Neuronal stem cell (in vitro differentiated cells): Measurements from ENCODE around the gene ST6GALNAC3.
A peak's percentile ranks its signal among the peaks of the same experiment; 100 is the strongest.

Source experiments
- DNase-seq: peaks from one replicate; pipeline ENCODE4 v3.0.0-alpha.2; 2013; ENCODE audit warnings: low spot score
- H2AFZ ChIP-seq: one replicate; pipeline ENCODE4 v1.6.1; 2013; ENCODE audit warnings: mild to moderate bottlenecking, low read length, inconsistent platforms
- H2AK5ac ChIP-seq: 2 replicates; pipeline ENCODE4 v1.6.1; 2013; ENCODE audit warnings: low read depth, mild to moderate bottlenecking, inconsistent platforms, low read length, moderate library complexity, mixed read lengths
- H2BK120ac ChIP-seq: 2 replicates; pipeline ENCODE4 v1.6.1; 2013; ENCODE audit warnings: low read depth, mild to moderate bottlenecking, inconsistent platforms, low read length, moderate library complexity, mixed read lengths
- H2BK12ac ChIP-seq: one replicate; pipeline ENCODE4 v1.6.1; 2013; ENCODE audit warnings: low read length, inconsistent platforms
- H2BK15ac ChIP-seq: 2 replicates; pipeline ENCODE4 v1.6.1; 2013; ENCODE audit warnings: mild to moderate bottlenecking, low read length, inconsistent platforms, mixed read lengths
- H2BK5ac ChIP-seq: one replicate; pipeline ENCODE4 v1.6.1; 2013; ENCODE audit warnings: inconsistent platforms, mild to moderate bottlenecking, low read length, moderate library complexity
- H3K14ac ChIP-seq: one replicate; pipeline ENCODE4 v1.6.1; 2013; ENCODE audit warnings: low read length, inconsistent platforms
- H3K18ac ChIP-seq: 2 replicates; pipeline ENCODE4 v1.6.1; 2013; ENCODE audit warnings: low read length, inconsistent platforms
- H3K23ac ChIP-seq: 2 replicates; pipeline ENCODE4 v1.6.1; 2013; ENCODE audit warnings: low read depth, mild to moderate bottlenecking, mixed read lengths, low read length, inconsistent platforms; ENCODE audit not compliant: poor library complexity
- H3K27ac ChIP-seq: replicated peaks from 3 replicates; pipeline ENCODE4 v1.5.1; 2013; ENCODE audit warnings: low read length, inconsistent platforms
- H3K27me3 ChIP-seq, 3 experiments: 2 replicates each; pipeline ENCODE4 v1.6.1; 2013; ENCODE audit warnings: low read length in 3 of 3, mild to moderate bottlenecking in 2 of 3, inconsistent platforms in 1 of 3, low read depth in 1 of 3, mixed read lengths in 1 of 3, moderate library complexity in 1 of 3; ENCODE audit not compliant: control insufficient read depth in 3 of 3, insufficient read depth in 3 of 3
- H3K36me3 ChIP-seq, 2 donors: replicated peaks in 1 of 2; 2 replicates each; pipeline ENCODE4 v1.6.1; 2013; ENCODE audit warnings: low read length in 2 of 2; ENCODE audit not compliant: control insufficient read depth in 2 of 2, insufficient read depth in 2 of 2
- H3K4ac ChIP-seq: 2 replicates; pipeline ENCODE4 v1.6.1; 2013; ENCODE audit warnings: inconsistent platforms, mild to moderate bottlenecking, low read length, moderate library complexity
- H3K4me1 ChIP-seq, 2 donors: 1 replicate in 1 of 2; 2 replicates in 1 of 2; pipeline ENCODE4 v1.6.1; 2013; ENCODE audit warnings: low read length in 2 of 2, low read depth in 1 of 2; ENCODE audit not compliant: control insufficient read depth in 2 of 2, insufficient read depth in 1 of 2
- H3K4me2 ChIP-seq: one replicate; pipeline ENCODE4 v1.6.1; 2013; ENCODE audit warnings: mild to moderate bottlenecking, low read length, inconsistent platforms; ENCODE audit not compliant: insufficient read depth, poor library complexity, severe bottlenecking
- H3K4me3 ChIP-seq, 2 donors: 2 replicates each; pipeline ENCODE4 v1.5.1; 2013; ENCODE audit warnings: low read length in 2 of 2, mild to moderate bottlenecking in 2 of 2, inconsistent platforms in 1 of 2, moderate library complexity in 1 of 2
- H3K79me1 ChIP-seq: one replicate; pipeline ENCODE4 v1.6.1; 2013; ENCODE audit warnings: low read depth, mild to moderate bottlenecking, inconsistent platforms, low read length, moderate library complexity
- H3K9ac ChIP-seq: one replicate; pipeline ENCODE4 v1.6.1; 2013; ENCODE audit warnings: mild to moderate bottlenecking, low read depth, low read length, inconsistent platforms; ENCODE audit not compliant: poor library complexity
- H3K9me3 ChIP-seq, 2 donors: replicated peaks in 1 of 2; 2 replicates each; pipeline versions ENCODE3 to v1.6.1; 2013; ENCODE audit warnings: low read length in 2 of 2, mild to moderate bottlenecking in 2 of 2, inconsistent platforms in 1 of 2, low read depth in 1 of 2, mixed read lengths in 1 of 2, moderate library complexity in 1 of 2; ENCODE audit not compliant: control insufficient read depth in 2 of 2, insufficient read depth in 1 of 2
- H4K8ac ChIP-seq: one replicate; pipeline ENCODE4 v1.6.1; 2013; ENCODE audit warnings: low read depth, mild to moderate bottlenecking, inconsistent platforms, low read length, moderate library complexity
- H4K91ac ChIP-seq: one replicate; pipeline ENCODE4 v1.6.1; 2013; ENCODE audit warnings: low read length, low read depth, mild to moderate bottlenecking, inconsistent platforms; ENCODE audit not compliant: poor library complexity
- WGBS, 2 donors: extraction: QIAGEN DNeasy Blood & Tissue Kit; methylation state at CpG; one replicate each; pipeline ENCODE4 v1.1.7; 2013; ENCODE audit warnings: missing lambda C conversion rate in 2 of 2, mixed read lengths in 1 of 2; ENCODE audit not compliant: insufficient read length in 2 of 2, insufficient replicate concordance in 1 of 2; ENCODE audit errors: extremely low coverage in 2 of 2; 5-methylcytosine and 5-hydroxymethylcytosine counted together

Gene ST6GALNAC3

DNA sequence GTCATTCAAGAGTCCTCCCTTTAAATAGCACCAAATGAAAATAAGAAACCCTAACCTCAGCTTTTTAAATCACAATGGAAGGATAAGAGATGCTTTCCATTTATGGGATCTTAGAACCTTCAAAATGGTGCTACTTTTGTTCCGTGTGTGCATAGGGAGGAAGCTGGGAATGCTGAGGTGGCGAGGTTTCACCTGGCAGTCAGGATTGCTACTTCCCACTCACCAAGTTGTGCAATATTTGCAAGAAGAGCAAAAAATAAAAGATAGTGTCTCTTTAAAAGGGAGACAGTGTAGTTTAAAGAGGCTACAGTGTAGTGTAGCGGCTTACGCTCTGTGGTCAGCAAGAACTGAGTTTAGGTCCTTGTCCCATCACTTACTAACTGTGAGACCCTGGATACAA, 400.4 kb downstream of the ST6GALNAC3 start:
- Histone ChIP-seq H3K79me1 (no peaks in the 10 kb centered on the region), H3K36me3 (no peaks in the 10 kb centered on the region)
- no CpG with 5 or more reads among the region's 4 CpGs for WGBS, 2 donors

GRCh38 chr1:76477156-76477555, 402.6 kb downstream of the ST6GALNAC3 start:
- Histone ChIP-seq H3K18ac (no peak overlapping the region), H3K9ac (no peak overlapping the region), H2BK12ac (no peak overlapping the region), H2AK5ac (peak overlapping the region; percentile 35), H3K79me1 (no peaks in the 10 kb centered on the region), H2BK5ac (no peak overlapping the region), H3K4ac (no peak overlapping the region), H3K4me3 (no peak overlapping the region), H2BK15ac (no peak overlapping the region), H4K8ac (no peak overlapping the region), H3K23ac (no peak overlapping the region), H4K91ac (no peak overlapping the region), H2BK120ac (peak overlapping the region; percentile 29), H3K36me3 (no peaks in the 10 kb centered on the region), H3K27ac (no peak overlapping the region), H3K9me3 (peaks cover 0 to 10% of the 10 kb centered on the region in 2 donors), H3K14ac (no peak overlapping the region), H3K4me2 (no peak overlapping the region), H3K27me3 (no peaks in the 10 kb centered on the region), H3K4me1 (no peaks in the 10 kb centered on the region), H2AFZ (no peak overlapping the region)
- no peak for DNase-seq

More for the DNA sequence above, 400.4 kb downstream of the ST6GALNAC3 start:
- no peak overlapping the region for H3K27ac ChIP-seq
- H3K18ac ChIP-seq: no peak overlapping the region
- H2BK120ac ChIP-seq: no peak overlapping the region
- no peak overlapping the region for H4K91ac ChIP-seq
- H4K8ac ChIP-seq: no peak overlapping the region
- no peaks in the 10 kb centered on the region for H3K4me1 ChIP-seq
- no peak overlapping the region for H2BK5ac ChIP-seq
- H2BK15ac ChIP-seq: no peak overlapping the region
- no peak overlapping the region for H3K14ac ChIP-seq
- no peak overlapping the region for H3K4me2 ChIP-seq
- no peak overlapping the region for H3K4me3 ChIP-seq
- no peak overlapping the region for H3K4ac ChIP-seq
- no peak overlapping the region for H3K9ac ChIP-seq
- H3K9me3 ChIP-seq: peaks cover 0 to 10% of the 10 kb centered on the region in 2 donors
- no peak overlapping the region for H3K23ac ChIP-seq
- DNase-seq: no peak
- no peak overlapping the region for H2AFZ ChIP-seq
- no peak overlapping the region for H2AK5ac ChIP-seq
- H3K27me3 ChIP-seq: no peaks in the 10 kb centered on the region
- H2BK12ac ChIP-seq: no peak overlapping the region

DNA sequence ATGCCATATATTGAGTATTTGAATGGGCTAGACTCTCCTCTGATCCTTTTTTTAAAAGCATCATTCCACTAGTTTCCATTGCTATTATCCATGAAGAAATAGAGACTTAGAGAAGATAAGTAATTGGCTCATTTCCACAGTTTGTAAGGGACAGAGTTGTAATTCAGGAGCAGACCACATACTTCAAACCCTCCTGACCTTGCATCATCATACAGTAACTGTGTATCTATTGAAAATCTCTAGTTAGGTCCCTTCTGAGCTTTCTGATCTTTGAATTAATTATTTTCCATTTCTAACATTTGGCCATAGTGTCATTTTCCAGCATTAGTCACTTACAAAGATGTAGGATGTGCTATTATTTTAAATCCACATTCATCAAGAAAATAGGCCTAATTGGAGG, 406.3 kb downstream of the ST6GALNAC3 start:
- Histone ChIP-seq H3K9me3 (peaks cover 0 to 10% of the 10 kb centered on the region in 2 donors), H3K23ac (no peak overlapping the region), H2AFZ (no peak overlapping the region), H3K18ac (no peak overlapping the region), H3K4me2 (no peak overlapping the region), H4K8ac (no peak overlapping the region), H3K14ac (no peak overlapping the region), H3K9ac (no peak overlapping the region), H2BK15ac (no peak overlapping the region), H3K79me1 (no peaks in the 10 kb centered on the region), H2BK5ac (no peak overlapping the region), H3K27me3 (no peaks in the 10 kb centered on the region), H2BK120ac (no peak overlapping the region), H2AK5ac (no peak overlapping the region), H3K4ac (no peak overlapping the region), H3K36me3 (no peaks in the 10 kb centered on the region), H2BK12ac (no peak overlapping the region), H3K4me3 (no peak overlapping the region), H4K91ac (no peak overlapping the region), H3K27ac (no peak overlapping the region), H3K4me1 (no peaks in the 10 kb centered on the region)
- DNase-seq: no peak

DNA sequence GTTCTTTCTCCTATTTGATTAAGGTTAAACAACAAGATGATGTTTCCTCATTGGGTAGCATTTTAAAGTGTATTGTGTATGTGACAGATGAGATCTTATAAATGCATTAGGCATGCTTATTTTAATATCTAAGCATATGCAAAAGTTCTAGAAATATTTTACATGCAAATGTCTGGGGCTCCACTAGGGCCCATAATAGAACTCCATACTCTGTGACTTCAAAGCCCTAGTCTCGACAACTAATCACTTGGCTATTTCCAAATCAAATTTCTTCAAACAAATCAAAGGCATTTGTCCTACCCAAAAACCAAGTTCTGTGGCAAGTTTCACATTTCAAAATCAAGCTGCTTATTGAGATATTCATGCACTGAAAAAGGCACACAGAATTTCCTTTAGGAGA, 407.1 kb downstream of the ST6GALNAC3 start:
- Histone ChIP-seq H4K91ac (no peak overlapping the region), H3K79me1 (no peaks in the 10 kb centered on the region), H2BK5ac (no peak overlapping the region), H3K18ac (no peak overlapping the region), H2AK5ac (no peak overlapping the region), H3K23ac (no peak overlapping the region), H3K9me3 (peaks cover 0 to 10% of the 10 kb centered on the region in 2 donors), H2AFZ (no peak overlapping the region), H2BK12ac (no peak overlapping the region), H3K4ac (no peak overlapping the region), H3K14ac (no peak overlapping the region), H3K36me3 (no peaks in the 10 kb centered on the region), H3K27ac (no peak overlapping the region), H3K4me1 (no peaks in the 10 kb centered on the region), H3K4me3 (no peak overlapping the region), H3K4me2 (no peak overlapping the region), H3K27me3 (no peaks in the 10 kb centered on the region), H3K9ac (no peak overlapping the region), H2BK120ac (no peak overlapping the region), H4K8ac (no peak overlapping the region), H2BK15ac (no peak overlapping the region)
- no peak for DNase-seq
- no CpG with 5 or more reads among the region's 1 CpG for WGBS, 2 donors
